Measurements from ENCODE around the gene CCDC120. TPM values are rescaled to one million over a fixed set of nuclear protein-coding genes. Genes with fewer than 3 reads are reported as not detected.

The CCDC120 gene
- total RNA-seq, 4 donors from 2014 or later: 4.4 to 19.1 (median 9.9) TPM

GRCh38 chrX:49053223-49054072 lies 5.4 kb upstream of the CCDC120 start:
- H3K27ac ChIP-seq: peak overlapping the region; percentile 70 to 88 (median 88)
- no peaks in the 10 kb centered on the region for H3K27me3 ChIP-seq
- intact Hi-C loops (cut with DNase I; ENCODE audit: low total_unique reads) (no loop called here), in situ Hi-C loops (cut with MboI; ENCODE audit: low pct_ligation_motif_present in 1 of 4, low pct_unique_long_range_greater_than_20kb in 1 of 4, low sequenced_read_pairs in 3 of 4) (no loop called here)
- peak overlapping the region; percentile 51 to 72 (median 69) for H3K4me3 ChIP-seq
- DNase-seq: peak; percentile 69
- H3K9me3 ChIP-seq: no peaks in the 10 kb centered on the region
- no peak for TF ChIP-seq POLR2AphosphoS5 (IDR thresholded peaks at IDR 0.05)
- peak; percentile 30 for TF ChIP-seq POLR2A (IDR thresholded peaks at IDR 0.05)
- TF ChIP-seq EP300 (IDR thresholded peaks at IDR 0.05; ENCODE audit: low read depth): no peak
- TF ChIP-seq CTCF (IDR thresholded peaks at IDR 0.05): no peak
- H3K4me1 ChIP-seq: no peaks in the 10 kb centered on the region
- no peaks in the 10 kb centered on the region for H3K36me3 ChIP-seq
- WGBS, 2 donors (ENCODE audit: low coverage in 1 of 2): 57% methylated on average over 55 of the region's 79 CpGs; no CpG with 5 or more reads in 1 of the 2 donors

GRCh38 chrX:49054073-49054762 lies 4.6 kb upstream of the CCDC120 start:
- Histone ChIP-seq H3K4me1 (no peaks in the 10 kb centered on the region), H3K27ac (peak overlapping the region; percentile 70 to 88 (median 88)), H3K4me3 (peak overlapping the region; percentile 51 to 72 (median 69)), H3K9me3 (no peaks in the 10 kb centered on the region), H3K27me3 (no peaks in the 10 kb centered on the region), H3K36me3 (no peaks in the 10 kb centered on the region)
- no peak for TF ChIP-seq POLR2AphosphoS5 (IDR thresholded peaks at IDR 0.05)
- DNase-seq: no peak
- 81 to 90% methylated on average over 3 to 5 of the region's 5 CpGs for WGBS, 2 donors (ENCODE audit: low coverage in 1 of 2)
- intact Hi-C loops (cut with DNase I; ENCODE audit: low total_unique reads) (no loop called here), in situ Hi-C loops (cut with MboI; ENCODE audit: low pct_ligation_motif_present in 1 of 4, low pct_unique_long_range_greater_than_20kb in 1 of 4, low sequenced_read_pairs in 3 of 4) (no loop called here)

GRCh38 chrX:49059201-49059600 lies 402 bp downstream of the CCDC120 start:
- intact Hi-C loops (cut with DNase I; ENCODE audit: low total_unique reads): no loop called here

GRCh38 chrX:49059681-49060085 lies 884 bp downstream of the CCDC120 start:
- TF ChIP-seq CTCF (IDR thresholded peaks at IDR 0.05) (no peak), POLR2AphosphoS5 (IDR thresholded peaks at IDR 0.05) (no peak), EP300 (IDR thresholded peaks at IDR 0.05; ENCODE audit: low read depth) (no peak), POLR2A (IDR thresholded peaks at IDR 0.05) (peak; percentile 22)
- Histone ChIP-seq H3K27me3 (no peaks in the 10 kb centered on the region), H3K27ac (peak overlapping the region; percentile 59 to 81 (median 71)), H3K4me1 (no peaks in the 10 kb centered on the region), H3K9me3 (no peaks in the 10 kb centered on the region), H3K36me3 (no peaks in the 10 kb centered on the region), H3K4me3 (peak overlapping the region in 3 of 4 donors; percentile 20 to 53 (median 41))
- intact Hi-C loops (cut with DNase I; ENCODE audit: low total_unique reads): no loop called here
- WGBS, 2 donors (ENCODE audit: low coverage in 1 of 2): 45% methylated on average over 8 of the region's 10 CpGs; no CpG with 5 or more reads in 1 of the 2 donors
- DNase-seq: peak; percentile 39
- in situ Hi-C loops (cut with MboI; ENCODE audit: low pct_ligation_motif_present in 1 of 4, low pct_unique_long_range_greater_than_20kb in 1 of 4, low sequenced_read_pairs in 3 of 4): no loop called here

More at GRCh38 chrX:49059201-49059600, 402 bp downstream of the CCDC120 start:
- H3K9me3 ChIP-seq: no peaks in the 10 kb centered on the region
- no peak for DNase-seq
- TF ChIP-seq CTCF (IDR thresholded peaks at IDR 0.05): no peak
- no peak for TF ChIP-seq EP300 (IDR thresholded peaks at IDR 0.05; ENCODE audit: low read depth)
- TF ChIP-seq POLR2AphosphoS5 (IDR thresholded peaks at IDR 0.05): no peak
- no peak for TF ChIP-seq POLR2A (IDR thresholded peaks at IDR 0.05)
- peak overlapping the region; percentile 59 to 81 (median 71) for H3K27ac ChIP-seq
- H3K27me3 ChIP-seq: no peaks in the 10 kb centered on the region
- H3K4me3 ChIP-seq: peak overlapping the region in 3 of 4 donors; percentile 20 to 53 (median 41)
- H3K36me3 ChIP-seq: no peaks in the 10 kb centered on the region
- WGBS, 2 donors (ENCODE audit: low coverage in 1 of 2): 58% methylated on average over 6 of the region's 6 CpGs; no CpG with 5 or more reads in 1 of the 2 donors
- no peaks in the 10 kb centered on the region for H3K4me1 ChIP-seq
- in situ Hi-C loops (cut with MboI; ENCODE audit: low pct_ligation_motif_present in 1 of 4, low pct_unique_long_range_greater_than_20kb in 1 of 4, low sequenced_read_pairs in 3 of 4): no loop called here

Data from transverse colon (tissue), 4 donors.